DMS 273 treated with DMSO at 0.1 percent for 48 hours (cell line): Measurements from ENCODE around the gene RPP25L.
"Not testable (repeated sequence)": the region's sequence is repeated elsewhere in the genome, so short reads cannot be mapped to it uniquely, and the experiment has no call there.

Experiments
- DNase-seq: peaks from one replicate; lab custom pipeline; 2025; lab: John Stamatoyannopoulos, UW

Gene RPP25L, protein sequence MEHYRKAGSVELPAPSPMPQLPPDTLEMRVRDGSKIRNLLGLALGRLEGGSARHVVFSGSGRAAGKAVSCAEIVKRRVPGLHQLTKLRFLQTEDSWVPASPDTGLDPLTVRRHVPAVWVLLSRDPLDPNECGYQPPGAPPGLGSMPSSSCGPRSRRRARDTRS

DNA sequence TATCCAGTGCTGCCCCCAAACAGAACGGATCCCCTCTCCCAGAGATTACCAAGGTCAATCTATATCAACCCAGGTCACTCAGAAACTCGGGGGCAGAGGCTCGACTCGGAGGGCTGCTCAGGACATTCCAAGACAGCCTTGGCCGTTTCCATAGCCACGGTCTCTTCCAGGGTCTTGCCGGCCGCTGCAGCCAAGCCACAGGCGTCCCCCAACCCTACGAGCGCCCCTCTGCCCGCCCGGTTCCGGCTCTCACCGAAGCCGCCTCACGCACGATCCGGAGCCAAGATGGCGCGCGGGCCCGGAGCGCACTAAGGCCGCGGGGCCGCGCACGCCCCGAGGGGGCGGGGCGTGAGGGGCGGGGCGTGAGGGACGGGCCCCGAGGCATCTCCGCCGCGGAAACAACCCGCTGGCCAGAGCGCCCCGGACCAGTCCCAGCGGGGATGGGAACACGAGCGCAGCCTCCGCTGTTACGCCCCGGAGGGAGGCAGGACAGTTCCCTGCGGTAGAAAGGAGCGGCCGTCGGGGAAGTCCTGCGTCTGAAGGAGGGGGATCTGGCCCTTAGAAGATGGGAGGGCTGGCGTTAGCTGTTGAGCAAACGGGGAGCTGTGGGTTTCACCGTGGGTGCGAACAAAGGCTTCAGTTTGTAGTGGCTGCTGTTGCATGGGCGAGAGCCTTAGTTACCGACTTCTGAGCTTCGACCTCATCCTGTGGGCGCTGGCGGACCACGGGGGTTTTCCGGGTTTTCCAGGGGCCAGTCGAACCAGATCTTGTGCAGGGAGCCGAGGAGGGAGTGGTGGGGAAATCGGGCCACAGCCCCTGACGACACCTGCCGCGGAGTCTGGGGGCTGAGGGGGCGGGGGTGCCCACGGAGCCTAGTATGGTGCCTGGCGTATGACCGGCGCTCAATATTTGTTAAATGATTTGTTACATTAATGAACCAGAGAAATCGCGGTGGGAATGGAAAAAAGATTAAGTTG, at the start of gene RPP25L:
RPP25L (minus strand) TSS at position 287 of the 977 bp plus-strand sequence. CDS start 801 bp downstream, outside the sequence.
- peak; percentile 45 for DNase-seq

- DNase-seq = peak; percentile 48
These were observed 47.8 kb upstream of the RPP25L start for GRCh38 chr9:34659592-34660253.

GRCh38 chr9:34658461-34658860, 46.6 kb upstream of the RPP25L start:
- DNase-seq = no peak

- no peak for DNase-seq
These were observed 45.1 kb upstream of the RPP25L start for GRCh38 chr9:34656992-34657391.

- DNase-seq = no peak
These were observed 43.5 kb upstream of the RPP25L start for GRCh38 chr9:34655394-34655793.

GRCh38 chr9:34654323-34655051, 42.6 kb upstream of the RPP25L start:
- peak; percentile 88 for DNase-seq

DNA sequence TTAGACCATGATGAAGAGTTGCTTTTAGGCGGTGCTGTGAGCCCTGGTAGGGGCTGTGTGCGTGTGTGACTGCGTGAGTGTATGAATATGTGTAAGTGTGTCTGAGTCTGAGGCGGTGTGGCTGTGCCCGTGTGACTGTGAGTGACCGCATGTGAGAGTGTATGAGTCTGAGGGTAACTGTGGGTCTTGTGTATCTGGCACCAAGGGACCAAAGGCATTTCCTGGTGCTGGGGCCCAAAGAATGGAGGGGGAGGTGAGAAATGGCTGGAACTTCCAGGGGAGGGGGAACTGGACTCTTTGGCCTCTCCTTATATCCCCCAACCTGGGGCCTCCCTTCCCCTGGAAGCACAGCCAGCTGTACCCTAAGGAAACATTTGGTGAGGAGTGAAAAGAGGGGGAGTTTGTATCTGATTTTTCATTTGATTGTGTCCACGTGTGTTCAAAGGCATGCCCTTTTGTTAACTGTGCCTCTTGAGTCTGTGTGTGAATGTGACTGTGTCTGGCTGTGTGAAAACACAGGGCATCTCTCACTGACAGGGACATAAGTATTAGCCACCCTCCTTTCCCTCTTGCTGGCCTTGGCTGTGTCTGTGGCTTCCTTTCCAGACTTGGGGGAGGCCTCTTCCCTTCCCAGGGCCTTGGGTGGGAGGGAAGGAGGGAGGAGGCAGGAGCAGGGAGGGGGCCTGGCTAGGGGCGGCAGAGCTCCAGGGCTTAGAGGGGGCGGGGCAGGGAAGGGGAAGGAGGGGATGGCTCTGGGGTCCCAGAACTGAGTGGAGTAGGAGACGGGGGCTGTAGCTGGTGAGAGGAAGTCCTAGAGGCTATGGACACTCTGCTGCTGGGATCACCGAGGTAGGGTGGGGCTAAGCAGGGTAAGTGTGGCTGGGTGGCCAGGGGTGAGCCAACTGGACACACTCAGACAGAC, 41.5 kb upstream of the RPP25L start:
- DNase-seq = no peak

- no peak for DNase-seq
These were observed 40.7 kb upstream of the RPP25L start for GRCh38 chr9:34652602-34653000.

GRCh38 chr9:34651876-34652601, 40.1 kb upstream of the RPP25L start, which contains the start of gene IL11RA:
TSS of gene IL11RA (plus strand) at chr9:34652185. CDS start at chr9:34655218, 3,033 bp downstream.
- peak; percentile 27 for DNase-seq

- DNase-seq = no peak
These were observed 39.4 kb upstream of the RPP25L start for GRCh38 chr9:34651321-34651720.

GRCh38 chr9:34650816-34651215, 38.9 kb upstream of the RPP25L start:
- no peak for DNase-seq

- no peak for DNase-seq
These were observed 36.8 kb upstream of the RPP25L start for GRCh38 chr9:34648673-34649072.

DNA sequence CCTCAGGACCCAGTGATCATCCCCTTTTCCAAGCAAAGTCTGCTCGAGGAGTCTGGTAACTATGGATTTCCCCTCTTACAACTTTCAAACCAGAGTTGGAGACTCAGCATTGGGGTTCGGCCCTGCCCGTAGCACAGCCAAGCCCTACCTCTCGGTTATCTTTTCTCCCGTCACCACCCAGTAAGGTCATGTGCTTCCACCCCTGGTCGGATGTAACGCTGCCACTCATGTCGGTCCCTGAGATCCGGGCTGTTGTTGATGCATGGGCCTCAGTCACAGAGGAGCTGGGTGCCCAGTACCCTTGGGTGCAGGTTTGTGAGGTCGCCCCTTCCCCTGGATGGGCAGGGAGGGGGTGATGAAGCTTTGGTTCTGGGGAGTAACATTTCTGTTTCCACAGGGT, 35.8 kb upstream of the RPP25L start:
- no peak for DNase-seq

GRCh38 chr9:34647084-34647403, 35.1 kb upstream of the RPP25L start:
- DNase-seq = no peak

DNA sequence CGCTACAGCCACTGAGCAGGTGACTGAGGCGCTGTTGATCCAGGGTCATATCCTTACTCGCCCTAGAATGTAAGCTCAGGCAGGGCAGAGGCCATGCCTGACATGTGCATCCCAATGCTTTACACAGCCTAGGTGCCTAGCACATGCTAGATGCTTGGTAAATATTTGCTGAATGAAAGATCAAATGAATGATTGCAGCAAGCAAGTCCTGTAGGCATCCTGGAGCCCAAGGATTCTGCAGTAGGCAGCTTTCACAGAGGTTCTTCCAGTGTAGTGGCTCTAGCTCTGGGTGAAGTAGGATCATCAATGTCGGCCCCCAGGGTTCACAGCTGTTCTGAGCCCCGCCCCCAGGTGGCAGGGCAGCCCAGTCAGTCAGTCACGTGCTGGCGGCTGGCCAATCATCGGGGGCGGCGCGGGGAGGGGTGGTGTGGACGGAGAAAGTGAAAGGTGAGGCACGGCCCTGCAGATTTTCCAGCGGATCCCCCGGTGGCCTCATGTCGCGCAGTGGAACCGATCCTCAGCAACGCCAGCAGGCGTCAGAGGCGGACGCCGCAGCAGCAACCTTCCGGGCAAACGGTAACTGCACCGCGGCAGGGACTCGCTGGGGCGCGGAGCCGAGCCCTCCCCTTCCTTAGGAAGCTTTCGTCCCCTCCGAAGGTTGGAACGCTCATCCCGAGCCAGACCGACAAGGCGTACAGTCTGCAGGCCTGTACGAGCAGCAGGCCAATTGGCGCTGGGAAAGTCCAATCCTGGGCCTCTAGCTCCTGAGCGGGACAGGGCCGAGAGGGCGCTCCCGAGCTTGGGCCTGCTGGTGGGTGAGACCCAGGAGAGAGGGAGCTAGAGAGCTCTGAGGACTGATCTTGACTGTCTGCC, 34.5 kb upstream of the RPP25L start, which contains the start of gene GALT:
GALT (plus strand) TSS at position 465 of the 873 bp plus-strand sequence; CDS start at position 495, 30 bp downstream.
- peak; percentile 69 for DNase-seq

GRCh38 chr9:34644766-34645314, 32.9 kb upstream of the RPP25L start:
- DNase-seq = no peak

DNA sequence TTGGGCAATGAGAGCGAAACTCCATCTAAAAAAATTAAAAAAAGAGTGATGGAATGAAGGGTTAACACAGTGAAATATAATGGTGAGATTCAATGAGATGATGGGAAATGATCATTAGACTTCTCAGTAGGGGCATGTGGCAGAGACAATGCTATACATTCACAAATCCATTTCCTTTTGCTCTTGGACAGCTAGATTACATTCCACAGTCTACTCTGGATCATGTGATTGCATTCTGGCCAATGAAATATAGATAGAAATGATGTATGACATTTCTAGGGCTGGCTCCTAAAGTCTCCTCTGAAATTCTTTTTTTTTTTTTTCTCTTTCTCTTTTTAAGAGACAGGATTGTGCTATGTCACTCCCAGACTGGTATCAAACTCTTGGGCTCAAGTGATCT, 30.8 kb upstream of the RPP25L start:
- DNase-seq = no peak

GRCh38 chr9:34639322-34639721, 27.4 kb upstream of the RPP25L start:
- DNase-seq = not testable (repeated sequence)

DNA sequence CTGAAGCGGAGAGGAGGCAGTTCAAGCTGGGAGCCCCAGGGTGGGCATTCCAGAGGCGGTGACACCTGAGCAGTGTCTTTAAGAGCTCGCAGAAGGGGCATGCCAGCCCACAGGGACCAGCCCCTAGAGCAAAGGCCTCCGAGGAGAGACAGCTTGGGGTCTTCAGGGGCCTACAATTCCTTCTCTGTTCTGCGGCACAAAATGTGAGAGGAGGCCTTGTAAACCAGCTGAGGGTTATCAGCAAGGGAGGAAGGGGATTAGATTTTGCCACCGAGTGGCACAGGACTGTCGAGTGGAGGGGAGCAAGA, 26.2 kb upstream of the RPP25L start:
- DNase-seq = no peak
